ENCODE data around the gene ST6GAL2.
A peak's percentile ranks its signal among the peaks of the same experiment; 100 is the strongest.

Gene ST6GAL2

GRCh38 chr2:106800180-106800579 is 85.8 kb downstream of the ST6GAL2 start:
- Mint-ChIP-seq H3K4me3 (no peak overlapping the region), H3K27ac (no peak overlapping the region), H3K9me3 (no peaks in the 10 kb centered on the region), H3K4me1 (peaks cover 4% of the 10 kb centered on the region), H3K27me3 (ENCODE audit: low read depth, poor library complexity) (no peaks in the 10 kb centered on the region), H3K36me3 (ENCODE audit: low read depth) (peaks cover 42% of the 10 kb centered on the region)
- TF ChIP-seq, protein P1, sequence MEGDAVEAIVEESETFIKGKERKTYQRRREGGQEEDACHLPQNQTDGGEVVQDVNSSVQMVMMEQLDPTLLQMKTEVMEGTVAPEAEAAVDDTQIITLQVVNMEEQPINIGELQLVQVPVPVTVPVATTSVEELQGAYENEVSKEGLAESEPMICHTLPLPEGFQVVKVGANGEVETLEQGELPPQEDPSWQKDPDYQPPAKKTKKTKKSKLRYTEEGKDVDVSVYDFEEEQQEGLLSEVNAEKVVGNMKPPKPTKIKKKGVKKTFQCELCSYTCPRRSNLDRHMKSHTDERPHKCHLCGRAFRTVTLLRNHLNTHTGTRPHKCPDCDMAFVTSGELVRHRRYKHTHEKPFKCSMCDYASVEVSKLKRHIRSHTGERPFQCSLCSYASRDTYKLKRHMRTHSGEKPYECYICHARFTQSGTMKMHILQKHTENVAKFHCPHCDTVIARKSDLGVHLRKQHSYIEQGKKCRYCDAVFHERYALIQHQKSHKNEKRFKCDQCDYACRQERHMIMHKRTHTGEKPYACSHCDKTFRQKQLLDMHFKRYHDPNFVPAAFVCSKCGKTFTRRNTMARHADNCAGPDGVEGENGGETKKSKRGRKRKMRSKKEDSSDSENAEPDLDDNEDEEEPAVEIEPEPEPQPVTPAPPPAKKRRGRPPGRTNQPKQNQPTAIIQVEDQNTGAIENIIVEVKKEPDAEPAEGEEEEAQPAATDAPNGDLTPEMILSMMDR (IDR thresholded peaks at IDR 0.05), result no peak
- no peak for DNase-seq

DNA sequence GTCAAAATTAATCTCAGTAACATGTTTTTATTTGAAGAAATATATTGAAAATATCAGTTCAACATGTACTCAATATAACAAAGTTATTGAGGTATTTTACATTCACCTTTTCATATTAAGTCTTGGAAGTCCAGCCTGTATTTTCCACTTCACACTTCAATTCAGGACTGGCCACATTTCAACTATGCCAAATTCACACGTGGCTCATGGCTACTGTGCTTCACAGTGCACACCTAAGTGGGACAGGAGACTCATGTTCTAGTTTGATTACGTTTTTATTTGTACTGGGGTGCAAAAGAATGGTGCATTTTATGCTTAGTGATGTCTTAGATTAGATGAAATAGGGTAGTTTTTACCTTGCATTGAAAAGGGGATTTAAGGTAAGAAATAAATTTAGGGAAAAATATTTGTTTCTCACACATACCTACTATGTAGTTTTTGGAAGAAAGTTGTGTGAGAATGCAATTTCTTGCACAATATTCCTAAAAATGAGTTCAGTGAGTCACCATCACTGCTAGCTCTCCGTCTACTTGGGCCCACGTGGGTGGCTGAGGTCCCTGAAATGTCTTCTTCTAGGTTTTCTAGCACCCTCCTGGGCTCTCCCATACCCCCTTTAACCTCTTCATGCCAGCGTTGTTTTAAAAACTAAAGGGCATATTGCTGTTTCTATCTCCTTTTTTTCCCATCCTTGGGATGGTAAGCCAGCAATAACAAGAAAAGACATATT is 87.0 kb downstream of the ST6GAL2 start:
- Mint-ChIP-seq H3K27me3 (ENCODE audit: low read depth, poor library complexity) (no peaks in the 10 kb centered on the region), H3K4me3 (no peak overlapping the region), H3K9me3 (peaks cover 7% of the 10 kb centered on the region), H3K4me1 (peaks cover 4% of the 10 kb centered on the region), H3K27ac (no peak overlapping the region), H3K36me3 (ENCODE audit: low read depth) (peaks cover 33% of the 10 kb centered on the region)
- TF ChIP-seq, protein P1 (IDR thresholded peaks at IDR 0.05), result no peak
- no peak for DNase-seq

DNA sequence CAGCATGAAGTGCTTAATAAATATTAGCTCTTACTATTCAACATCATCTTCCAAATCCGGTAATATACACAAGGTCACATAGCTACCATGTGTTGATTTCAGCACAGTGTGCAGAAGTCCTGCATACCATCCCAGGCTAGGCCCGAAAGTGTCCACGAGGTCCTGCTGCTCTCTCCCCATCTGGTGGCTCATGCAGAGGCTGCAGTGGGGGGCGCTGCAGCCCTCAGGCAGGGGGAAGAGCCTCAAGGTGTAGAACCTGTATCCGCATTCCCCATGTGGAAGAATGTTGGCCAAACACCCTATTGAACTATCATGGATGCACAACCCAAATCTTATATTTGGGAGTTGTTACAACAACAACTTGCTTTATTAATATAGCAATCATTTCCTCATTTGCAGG is 88.5 kb downstream of the ST6GAL2 start:
- TF ChIP-seq, protein P1 (IDR thresholded peaks at IDR 0.05), result no peak
- Mint-ChIP-seq H3K4me3 (no peak overlapping the region), H3K9me3 (peaks cover 13% of the 10 kb centered on the region), H3K27ac (no peak overlapping the region), H3K27me3 (ENCODE audit: low read depth, poor library complexity) (no peaks in the 10 kb centered on the region), H3K36me3 (ENCODE audit: low read depth) (peaks cover 27% of the 10 kb centered on the region), H3K4me1 (peaks cover 4% of the 10 kb centered on the region)
- DNase-seq, result no peak

DNA sequence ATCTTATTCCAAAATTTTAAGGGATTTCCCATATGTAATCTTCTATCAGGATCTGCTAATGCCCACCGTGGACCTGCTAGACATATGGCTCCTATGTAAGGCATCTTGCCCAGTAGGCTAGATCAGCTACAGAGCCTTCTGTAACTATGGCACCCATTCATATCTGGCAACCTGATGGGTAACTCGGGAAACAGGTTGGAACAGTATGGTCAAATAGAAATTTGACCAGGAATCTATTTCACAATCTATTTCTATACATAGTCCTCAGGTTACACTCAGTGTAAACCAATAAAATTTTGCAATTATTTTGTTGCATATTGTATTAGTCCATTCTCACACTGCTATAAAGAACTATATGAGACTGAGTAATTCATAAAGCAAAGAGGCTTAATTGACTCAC is 93.3 kb downstream of the ST6GAL2 start:
- Mint-ChIP-seq H3K27me3 (ENCODE audit: low read depth, poor library complexity) (no peaks in the 10 kb centered on the region), H3K27ac (no peak overlapping the region), H3K9me3 (peaks cover 44% of the 10 kb centered on the region), H3K4me3 (no peak overlapping the region), H3K36me3 (ENCODE audit: low read depth) (peaks cover 16% of the 10 kb centered on the region), H3K4me1 (no peaks in the 10 kb centered on the region)
- TF ChIP-seq, protein P1 (IDR thresholded peaks at IDR 0.05), result no peak
- DNase-seq, result no peak

GRCh38 chr2:106789185-106789584 is 96.8 kb downstream of the ST6GAL2 start:
- no peak for DNase-seq
- peaks cover 16% of the 10 kb centered on the region for H3K36me3 Mint-ChIP-seq (ENCODE audit: low read depth)
- no peaks in the 10 kb centered on the region for H3K27me3 Mint-ChIP-seq (ENCODE audit: low read depth, poor library complexity)
- H3K4me3 Mint-ChIP-seq, result no peak overlapping the region
- no peaks in the 10 kb centered on the region for H3K4me1 Mint-ChIP-seq
- H3K9me3 Mint-ChIP-seq, result peaks cover 39% of the 10 kb centered on the region
- H3K27ac Mint-ChIP-seq, result peak overlapping the region; percentile 82
- TF ChIP-seq, protein P1 (IDR thresholded peaks at IDR 0.05), result no peak

- no peak overlapping the region for H3K4me3 Mint-ChIP-seq
- no peaks in the 10 kb centered on the region for H3K27me3 Mint-ChIP-seq (ENCODE audit: low read depth, poor library complexity)
- H3K9me3 Mint-ChIP-seq, result peaks cover 22% of the 10 kb centered on the region
- TF ChIP-seq, protein P1 (IDR thresholded peaks at IDR 0.05), result no peak
- peaks cover 22% of the 10 kb centered on the region for H3K4me1 Mint-ChIP-seq
- no peak for DNase-seq
- no peak overlapping the region for H3K27ac Mint-ChIP-seq
- H3K36me3 Mint-ChIP-seq (ENCODE audit: low read depth), result peaks cover 15% of the 10 kb centered on the region
Observed at GRCh38 chr2:106782681-106783080, 103.3 kb downstream of the ST6GAL2 start.
